ENCODE measurements around the gene SIGLEC10. TPM values are rescaled to one million over a fixed set of nuclear protein-coding genes. Genes with fewer than 3 reads are reported as not detected.

Gene SIGLEC10
- polyA plus RNA-seq, 1 donor (not counting 4 experiments of a cell fraction or from before 2014, with no cell fraction given) = not detected

GRCh38 chr19:51430221-51430620 is 12.8 kb upstream of the SIGLEC10 start:
- no peaks in the 10 kb centered on the region for H3K79me2 ChIP-seq (ENCODE audit: control insufficient read depth, insufficient read depth, low read length)
- dilution Hi-C loops (cut with MboI; ENCODE audit: extremely low pct_ligation_motif_present, low sequenced_read_pairs) = no loop called here
- FAIRE-seq (no peak), DNase-seq (ENCODE audit: low read depth, low spot score) (no peak)
- no peaks in the 10 kb centered on the region for H3K36me3 ChIP-seq (ENCODE audit: control insufficient read depth in 2 of 2, extremely low read depth in 1 of 2, insufficient read depth in 2 of 2, low read length in 2 of 2)
- no peak overlapping the region for H3K4me2 ChIP-seq (ENCODE audit: control insufficient read depth, extremely low read depth, insufficient read depth, low read depth, low read length)
- H3K4me1 ChIP-seq (ENCODE audit: control insufficient read depth, extremely low read depth, insufficient read depth, low read length) = no peaks in the 10 kb centered on the region
- no peak overlapping the region for H3K9ac ChIP-seq (ENCODE audit: control insufficient read depth, extremely low read depth, insufficient read depth, low read length)
- no peak overlapping the region for H3K27ac ChIP-seq (ENCODE audit: control insufficient read depth, insufficient read depth, low read length)
- no peaks in the 10 kb centered on the region for H3K9me1 ChIP-seq (ENCODE audit: control insufficient read depth, extremely low read depth, insufficient read depth, low read length)
- H3K27me3 ChIP-seq (ENCODE audit: control insufficient read depth, extremely low read depth, insufficient read depth, low read length) = no peaks in the 10 kb centered on the region
- H3K9me3 ChIP-seq (ENCODE audit: control insufficient read depth, low read depth, low read length) = no peaks in the 10 kb centered on the region
- TF ChIP-seq EZH2 (IDR thresholded peaks at IDR 0.05; ENCODE audit: low read length) (no peak), CTCF (optimal IDR thresholded peaks at IDR 0.05 in 1 of 3, IDR thresholded peaks at IDR 0.05 in 1 of 3, conservative IDR thresholded peaks at IDR 0.05 in 1 of 3; ENCODE audit: extremely low read depth in 1 of 3, insufficient read depth in 2 of 3, low read length in 3 of 3) (no peak)
- no peak overlapping the region for H2AFZ ChIP-seq (ENCODE audit: control insufficient read depth, low read length)
- no peaks in the 10 kb centered on the region for H4K20me1 ChIP-seq (ENCODE audit: control insufficient read depth, extremely low read depth, insufficient read depth, low read length)
- H3K4me3 ChIP-seq (ENCODE audit: control insufficient read depth in 2 of 3, extremely low read depth in 1 of 3, insufficient read depth in 2 of 3, low read depth in 1 of 3, low read length in 3 of 3) = no peak overlapping the region

- H3K9me3 ChIP-seq (ENCODE audit: control insufficient read depth, low read depth, low read length) = no peaks in the 10 kb centered on the region
- no peaks in the 10 kb centered on the region for H3K27me3 ChIP-seq (ENCODE audit: control insufficient read depth, extremely low read depth, insufficient read depth, low read length)
- H4K20me1 ChIP-seq (ENCODE audit: control insufficient read depth, extremely low read depth, insufficient read depth, low read length) = no peaks in the 10 kb centered on the region
- H3K27ac ChIP-seq (ENCODE audit: control insufficient read depth, insufficient read depth, low read length) = no peak overlapping the region
- H3K4me3 ChIP-seq (ENCODE audit: control insufficient read depth in 2 of 3, extremely low read depth in 1 of 3, insufficient read depth in 2 of 3, low read depth in 1 of 3, low read length in 3 of 3) = no peak overlapping the region
- H3K9ac ChIP-seq (ENCODE audit: control insufficient read depth, extremely low read depth, insufficient read depth, low read length) = no peak overlapping the region
- no peaks in the 10 kb centered on the region for H3K9me1 ChIP-seq (ENCODE audit: control insufficient read depth, extremely low read depth, insufficient read depth, low read length)
- H2AFZ ChIP-seq (ENCODE audit: control insufficient read depth, low read length) = no peak overlapping the region
- TF ChIP-seq CTCF (optimal IDR thresholded peaks at IDR 0.05 in 1 of 3, IDR thresholded peaks at IDR 0.05 in 1 of 3, conservative IDR thresholded peaks at IDR 0.05 in 1 of 3; ENCODE audit: extremely low read depth in 1 of 3, insufficient read depth in 2 of 3, low read length in 3 of 3) (no peak), EZH2 (IDR thresholded peaks at IDR 0.05; ENCODE audit: low read length) (no peak)
- H3K36me3 ChIP-seq (ENCODE audit: control insufficient read depth in 2 of 2, extremely low read depth in 1 of 2, insufficient read depth in 2 of 2, low read length in 2 of 2) = no peaks in the 10 kb centered on the region
- no peaks in the 10 kb centered on the region for H3K4me1 ChIP-seq (ENCODE audit: control insufficient read depth, extremely low read depth, insufficient read depth, low read length)
- no peak for FAIRE-seq
- dilution Hi-C loops (cut with MboI; ENCODE audit: extremely low pct_ligation_motif_present, low sequenced_read_pairs) = no loop called here
- DNase-seq (ENCODE audit: low read depth, low spot score) = no peak
- no peaks in the 10 kb centered on the region for H3K79me2 ChIP-seq (ENCODE audit: control insufficient read depth, insufficient read depth, low read length)
- H3K4me2 ChIP-seq (ENCODE audit: control insufficient read depth, extremely low read depth, insufficient read depth, low read depth, low read length) = no peak overlapping the region
Observed at GRCh38 chr19:51427201-51427600, 9.8 kb upstream of the SIGLEC10 start.
